Fibroblast of villous mesenchyme (primary cell): ENCODE data around the gene PAX5. TPM values are rescaled to one million over a fixed set of nuclear protein-coding genes. Genes with fewer than 3 reads are reported as not detected.

Source experiments
- DNase-seq: peaks from one replicate; pipeline ENCODE4 v3.0.0-alpha.2; 2010; ENCODE audit warnings: low read depth
- H3K4me3 ChIP-seq: 2 replicates; pipeline ENCODE4 v1.5.1; 2011; ENCODE audit warnings: low read depth, mild to moderate bottlenecking, low read length
- total RNA-seq: library from RNA; depleted of rRNA; stranded (reverse); fragments of >200 nt; gene quantifications from 2 replicates; pipeline ENCODE4 v1.2.3, GENCODE V29; 2012
- TF ChIP-seq, protein P1 (sequence below): IDR thresholded peaks from 2 replicates; pipeline ENCODE4 v1.5.1; 2012; ENCODE audit warnings: low read depth, mild to moderate bottlenecking, low read length; ENCODE audit not compliant: insufficient read depth

The PAX5 gene
- total RNA-seq, 1 donor, result not detected

DNA sequence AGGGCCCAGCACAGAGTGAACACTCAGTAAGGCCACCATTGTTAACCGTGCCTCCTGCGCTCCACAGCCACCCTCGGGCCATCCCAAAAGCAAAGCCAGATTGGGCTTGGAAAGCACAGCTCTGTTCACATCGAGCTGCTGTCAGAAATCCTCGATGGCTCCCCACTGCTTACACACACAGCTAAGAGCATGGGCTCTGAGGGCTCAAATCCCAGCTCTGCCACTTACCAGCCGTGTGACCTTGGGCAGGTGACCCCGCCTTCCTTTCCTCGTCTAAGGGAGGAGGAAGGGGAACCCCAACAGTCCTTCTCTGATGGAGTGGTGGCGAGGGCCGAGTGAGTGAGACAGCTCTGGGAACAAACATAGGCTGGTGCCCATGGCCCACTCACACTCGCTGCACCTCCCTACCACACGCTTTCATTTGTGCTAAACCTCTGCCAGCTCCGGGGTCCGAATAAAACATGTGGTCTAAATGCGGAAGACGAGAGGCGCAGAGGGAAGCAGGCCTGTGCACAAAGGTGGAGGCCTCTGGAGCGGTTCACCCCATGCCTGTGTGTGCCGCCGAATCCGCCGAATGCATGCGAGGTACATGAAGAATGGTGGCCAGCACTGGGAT is 139.3 kb downstream of the PAX5 start:
- TF ChIP-seq, protein P1, sequence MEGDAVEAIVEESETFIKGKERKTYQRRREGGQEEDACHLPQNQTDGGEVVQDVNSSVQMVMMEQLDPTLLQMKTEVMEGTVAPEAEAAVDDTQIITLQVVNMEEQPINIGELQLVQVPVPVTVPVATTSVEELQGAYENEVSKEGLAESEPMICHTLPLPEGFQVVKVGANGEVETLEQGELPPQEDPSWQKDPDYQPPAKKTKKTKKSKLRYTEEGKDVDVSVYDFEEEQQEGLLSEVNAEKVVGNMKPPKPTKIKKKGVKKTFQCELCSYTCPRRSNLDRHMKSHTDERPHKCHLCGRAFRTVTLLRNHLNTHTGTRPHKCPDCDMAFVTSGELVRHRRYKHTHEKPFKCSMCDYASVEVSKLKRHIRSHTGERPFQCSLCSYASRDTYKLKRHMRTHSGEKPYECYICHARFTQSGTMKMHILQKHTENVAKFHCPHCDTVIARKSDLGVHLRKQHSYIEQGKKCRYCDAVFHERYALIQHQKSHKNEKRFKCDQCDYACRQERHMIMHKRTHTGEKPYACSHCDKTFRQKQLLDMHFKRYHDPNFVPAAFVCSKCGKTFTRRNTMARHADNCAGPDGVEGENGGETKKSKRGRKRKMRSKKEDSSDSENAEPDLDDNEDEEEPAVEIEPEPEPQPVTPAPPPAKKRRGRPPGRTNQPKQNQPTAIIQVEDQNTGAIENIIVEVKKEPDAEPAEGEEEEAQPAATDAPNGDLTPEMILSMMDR, result no peak
- no peak for DNase-seq
- no peak overlapping the region for H3K4me3 ChIP-seq

DNA sequence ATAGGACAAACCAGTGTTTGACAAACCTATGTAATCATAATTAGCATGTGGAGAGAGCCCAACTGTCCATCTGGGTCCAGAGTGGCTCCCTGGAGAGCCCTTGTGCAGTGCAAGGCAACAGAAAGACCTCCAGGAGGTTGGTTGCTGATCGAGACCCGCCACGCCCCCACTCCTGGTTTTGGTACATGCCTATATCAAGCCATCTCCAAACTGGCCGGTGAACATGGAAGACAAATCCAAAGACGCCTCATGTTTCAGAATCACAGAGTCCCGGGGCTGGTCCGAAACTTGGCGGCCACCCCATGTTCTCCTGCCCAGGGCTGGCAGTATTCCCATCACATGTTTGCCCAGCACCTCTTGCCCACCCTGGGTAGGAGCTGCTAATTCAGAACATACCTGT is 140.2 kb downstream of the PAX5 start:
- no peak overlapping the region for H3K4me3 ChIP-seq
- no peak for DNase-seq
- TF ChIP-seq, protein P1, result no peak

DNA sequence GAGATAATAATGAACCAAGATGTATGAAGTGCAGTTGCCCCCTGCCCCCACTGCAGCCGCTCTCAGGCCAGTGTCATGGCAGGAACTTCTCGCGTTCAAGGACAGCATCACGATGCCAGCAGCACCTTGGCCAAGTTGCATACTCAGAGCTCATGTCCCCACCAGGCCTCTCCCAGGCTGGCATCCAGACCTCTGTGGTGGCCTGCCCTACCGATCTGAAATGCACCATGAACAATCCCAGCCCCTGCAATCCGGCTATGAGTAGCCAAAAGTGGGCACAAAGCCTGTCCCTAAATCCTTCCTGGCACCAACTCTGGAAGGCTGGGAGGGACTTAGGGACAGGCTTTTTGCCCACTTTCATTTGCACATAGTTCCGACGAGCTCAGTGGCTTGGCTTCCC is 140.9 kb downstream of the PAX5 start:
- TF ChIP-seq, protein P1, result no peak
- H3K4me3 ChIP-seq, result no peak overlapping the region
- DNase-seq, result no peak

DNA sequence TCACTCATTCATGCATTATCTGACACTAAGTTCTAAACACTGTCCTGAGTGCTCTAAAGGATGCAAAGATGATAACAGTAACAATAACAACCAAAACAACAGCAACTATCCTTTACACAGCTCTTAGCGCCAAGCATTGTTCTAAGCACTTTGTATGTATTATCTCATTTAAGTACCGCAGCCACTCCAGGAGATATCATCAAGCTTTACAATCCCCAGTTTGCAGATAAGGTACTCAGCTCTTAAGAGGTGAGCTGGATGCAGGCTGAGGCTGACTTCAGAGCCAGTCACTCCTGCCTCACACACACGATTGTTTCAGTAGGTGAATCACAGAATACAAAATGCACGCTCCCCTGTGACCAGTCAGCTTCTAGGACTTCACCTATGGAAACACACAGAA is 141.8 kb downstream of the PAX5 start:
- no peak overlapping the region for H3K4me3 ChIP-seq
- DNase-seq, result no peak
- TF ChIP-seq, protein P1, result no peak

DNA sequence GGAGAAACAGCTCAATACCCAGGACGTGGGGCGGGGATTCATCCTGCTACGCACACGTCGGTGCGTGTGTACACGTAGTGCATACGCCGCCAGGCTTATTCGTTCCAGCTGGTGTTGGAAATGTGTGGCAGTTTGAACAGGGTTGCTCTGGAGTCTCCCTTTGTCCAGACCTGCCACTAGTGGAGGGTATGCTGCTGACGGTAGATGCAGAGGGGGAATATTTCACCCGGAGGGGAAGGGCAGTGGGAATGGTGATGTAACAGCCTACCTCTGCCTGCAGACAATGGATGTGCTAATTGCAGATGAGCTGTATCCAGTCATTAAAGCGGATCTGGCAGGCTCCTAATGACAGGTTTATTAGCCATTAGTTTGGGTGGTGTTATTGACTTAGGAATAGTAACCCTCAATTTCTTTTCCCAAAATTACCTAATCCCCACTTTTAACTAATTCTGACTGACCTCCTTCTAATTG is 142.7 kb downstream of the PAX5 start:
- no peak for DNase-seq
- H3K4me3 ChIP-seq, result no peak overlapping the region
- TF ChIP-seq, protein P1, result no peak

DNA sequence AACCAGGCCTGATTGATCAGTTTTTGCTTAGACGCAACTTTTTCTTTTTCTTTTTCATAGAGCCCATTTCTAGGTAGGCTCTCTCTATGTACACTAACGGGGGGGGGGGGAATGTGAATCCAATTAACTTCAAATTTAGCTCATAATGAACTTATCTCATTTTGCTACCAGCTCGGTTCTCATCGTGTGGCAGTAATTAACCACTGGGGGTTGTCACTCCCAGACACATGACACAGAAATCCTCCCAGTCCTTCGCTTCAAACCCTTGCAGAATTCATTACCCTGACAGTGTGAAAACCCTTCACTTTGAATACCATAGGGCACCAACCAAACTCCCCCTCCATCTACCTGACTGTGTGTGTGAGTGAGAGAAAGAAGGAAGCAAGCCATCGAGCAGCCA is 144.2 kb downstream of the PAX5 start:
- DNase-seq, result no peak
- H3K4me3 ChIP-seq, result no peak overlapping the region
- TF ChIP-seq, protein P1, result no peak

DNA sequence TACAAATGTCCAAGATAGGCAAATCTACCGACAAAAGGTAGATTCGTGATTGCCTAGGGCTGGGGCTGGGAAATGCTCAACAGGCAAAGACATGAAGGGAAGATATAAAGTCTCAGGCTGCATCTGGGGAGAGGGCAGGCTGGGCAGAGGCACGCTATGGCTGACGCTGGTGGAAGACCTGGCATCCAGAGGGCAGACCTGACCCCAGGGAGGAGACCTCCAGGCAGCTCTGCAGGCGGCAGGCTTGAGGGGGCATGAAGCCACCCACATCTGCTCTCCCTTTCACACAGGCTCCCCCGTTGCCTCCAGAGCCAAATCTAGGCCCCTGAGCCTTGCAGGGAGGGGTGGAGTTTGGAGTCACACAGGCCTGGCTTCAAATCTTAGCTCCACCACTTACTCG is 145.5 kb downstream of the PAX5 start:
- H3K4me3 ChIP-seq, result no peak overlapping the region
- DNase-seq, result no peak
- TF ChIP-seq, protein P1, result no peak
